Measurements from ENCODE around the gene CEP89.
"Not testable (repeated sequence)": the region's sequence is repeated elsewhere in the genome, so short reads cannot be mapped to it uniquely, and the experiment has no call there.

Gene CEP89

DNA sequence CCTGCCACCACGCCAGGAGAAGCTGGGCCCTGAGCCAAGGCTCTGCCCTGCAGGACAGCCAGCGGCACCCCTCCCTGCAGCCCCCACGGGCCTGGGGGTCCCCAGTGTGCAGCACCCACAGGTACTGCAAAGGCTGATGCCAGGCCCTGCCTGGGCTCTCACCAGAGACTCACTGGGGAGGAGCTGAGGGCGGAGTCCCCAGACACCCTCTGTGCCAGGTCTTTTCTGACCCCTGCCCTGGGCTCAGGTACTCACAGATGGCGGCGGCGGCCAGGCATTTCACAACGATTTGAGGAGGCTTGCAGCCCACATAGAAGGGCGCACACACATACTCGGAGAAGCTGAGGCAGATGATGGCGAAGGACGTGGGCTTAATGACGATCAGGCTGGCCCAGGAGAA, 107.9 kb downstream of the CEP89 start:
- no peaks in the 10 kb centered on the region for H3K36me3 ChIP-seq (ENCODE audit: control insufficient read depth, insufficient read depth, low read length)
- no peak for DNase-seq (ENCODE audit: low read depth, low spot score)
- no CpG with 5 or more reads among the region's 13 CpGs for WGBS (ENCODE audit: insufficient coverage, insufficient read length)
- H3K27me3 ChIP-seq (ENCODE audit: control insufficient read depth, insufficient read depth, low read length), result no peaks in the 10 kb centered on the region
- no peaks in the 10 kb centered on the region for H3K9me3 ChIP-seq (ENCODE audit: control insufficient read depth, insufficient read depth, low read length)
- no peak overlapping the region for H3K27ac ChIP-seq (ENCODE audit: low read length)
- H3K4me3 ChIP-seq (ENCODE audit: low read length), result no peak overlapping the region
- no peaks in the 10 kb centered on the region for H3K4me1 ChIP-seq (ENCODE audit: control insufficient read depth, insufficient read depth, low read length)

DNA sequence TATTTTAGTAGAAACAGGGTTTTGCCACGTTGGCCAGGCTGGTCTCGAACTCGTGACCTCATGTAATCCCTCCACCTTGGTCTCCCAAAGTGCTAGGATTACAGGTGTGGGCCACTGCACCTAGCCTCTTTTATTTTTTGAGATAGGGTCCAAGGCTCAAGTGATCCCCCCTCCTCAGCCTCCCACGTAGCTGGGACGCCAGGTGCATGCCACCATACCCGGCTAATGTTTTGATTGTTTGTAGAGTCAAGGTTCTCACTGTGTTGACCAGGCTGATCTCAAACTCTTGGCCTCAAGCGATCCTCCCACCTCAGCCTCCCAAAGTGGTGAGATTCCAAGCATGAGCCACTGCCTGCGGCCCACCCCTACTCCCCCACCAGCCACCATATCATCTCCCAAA, 108.5 kb downstream of the CEP89 start:
- Histone ChIP-seq H3K27ac (ENCODE audit: low read length) (no peak overlapping the region), H3K27me3 (ENCODE audit: control insufficient read depth, insufficient read depth, low read length) (no peaks in the 10 kb centered on the region), H3K36me3 (ENCODE audit: control insufficient read depth, insufficient read depth, low read length) (no peaks in the 10 kb centered on the region), H3K4me1 (ENCODE audit: control insufficient read depth, insufficient read depth, low read length) (no peaks in the 10 kb centered on the region), H3K4me3 (ENCODE audit: low read length) (no peak overlapping the region), H3K9me3 (ENCODE audit: control insufficient read depth, insufficient read depth, low read length) (no peaks in the 10 kb centered on the region)
- no peak for DNase-seq (ENCODE audit: low read depth, low spot score)
- no CpG with 5 or more reads among the region's 8 CpGs for WGBS (ENCODE audit: insufficient coverage, insufficient read length)

DNA sequence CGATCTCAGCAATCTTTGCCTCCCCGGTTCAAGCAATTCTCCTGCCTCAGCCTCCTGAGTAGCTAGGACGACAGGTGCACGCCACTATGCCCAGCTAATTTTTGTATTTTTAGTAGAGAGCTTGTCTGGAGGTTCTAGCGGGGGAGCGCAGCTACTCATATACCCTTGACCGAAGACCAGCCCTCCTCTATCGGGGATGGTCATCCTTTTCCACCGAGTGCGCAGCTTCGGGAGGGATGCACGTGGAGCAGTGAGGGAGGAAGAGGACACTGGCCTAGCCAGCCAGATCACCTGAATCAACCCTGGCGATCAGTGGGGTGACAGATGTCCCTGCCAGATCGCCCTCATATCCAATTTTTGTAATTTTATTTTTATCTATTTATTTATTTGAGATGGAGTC, 109.0 kb downstream of the CEP89 start:
- H3K27ac ChIP-seq (ENCODE audit: low read length), result no peak overlapping the region
- no peaks in the 10 kb centered on the region for H3K4me1 ChIP-seq (ENCODE audit: control insufficient read depth, insufficient read depth, low read length)
- H3K36me3 ChIP-seq (ENCODE audit: control insufficient read depth, insufficient read depth, low read length), result no peaks in the 10 kb centered on the region
- H3K4me3 ChIP-seq (ENCODE audit: low read length), result no peak overlapping the region
- no peak for DNase-seq (ENCODE audit: low read depth, low spot score)
- no peaks in the 10 kb centered on the region for H3K9me3 ChIP-seq (ENCODE audit: control insufficient read depth, insufficient read depth, low read length)
- no peaks in the 10 kb centered on the region for H3K27me3 ChIP-seq (ENCODE audit: control insufficient read depth, insufficient read depth, low read length)
- WGBS (ENCODE audit: insufficient coverage, insufficient read length), result no CpG with 5 or more reads among the region's 14 CpGs

DNA sequence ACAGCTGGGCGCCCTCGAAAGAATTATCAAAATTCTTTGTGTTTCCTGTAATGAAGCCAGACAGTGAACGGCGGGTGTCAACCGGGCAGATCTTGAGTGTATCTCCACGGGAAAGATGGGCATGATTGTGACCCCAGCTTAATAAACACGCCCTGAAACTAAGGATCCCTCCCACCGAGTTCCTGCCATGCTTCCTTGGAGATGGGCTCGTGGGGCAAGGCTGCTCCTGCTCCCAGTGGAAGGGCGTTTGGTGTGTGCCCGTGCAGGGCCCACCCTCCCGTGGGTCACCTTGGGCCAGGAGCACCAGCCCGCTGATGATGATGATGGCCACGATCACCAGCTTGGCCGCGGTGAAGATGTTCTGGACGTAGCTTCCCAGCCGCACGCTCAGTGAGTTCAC, 109.6 kb downstream of the CEP89 start:
- Histone ChIP-seq H3K4me1 (ENCODE audit: control insufficient read depth, insufficient read depth, low read length) (no peaks in the 10 kb centered on the region), H3K27me3 (ENCODE audit: control insufficient read depth, insufficient read depth, low read length) (no peaks in the 10 kb centered on the region), H3K36me3 (ENCODE audit: control insufficient read depth, insufficient read depth, low read length) (no peaks in the 10 kb centered on the region), H3K4me3 (ENCODE audit: low read length) (no peak overlapping the region), H3K9me3 (ENCODE audit: control insufficient read depth, insufficient read depth, low read length) (no peaks in the 10 kb centered on the region), H3K27ac (ENCODE audit: low read length) (no peak overlapping the region)
- no peak for DNase-seq (ENCODE audit: low read depth, low spot score)
- no CpG with 5 or more reads among the region's 19 CpGs for whole genome bisulfite sequencing (ENCODE audit: insufficient coverage, insufficient read length)

DNA sequence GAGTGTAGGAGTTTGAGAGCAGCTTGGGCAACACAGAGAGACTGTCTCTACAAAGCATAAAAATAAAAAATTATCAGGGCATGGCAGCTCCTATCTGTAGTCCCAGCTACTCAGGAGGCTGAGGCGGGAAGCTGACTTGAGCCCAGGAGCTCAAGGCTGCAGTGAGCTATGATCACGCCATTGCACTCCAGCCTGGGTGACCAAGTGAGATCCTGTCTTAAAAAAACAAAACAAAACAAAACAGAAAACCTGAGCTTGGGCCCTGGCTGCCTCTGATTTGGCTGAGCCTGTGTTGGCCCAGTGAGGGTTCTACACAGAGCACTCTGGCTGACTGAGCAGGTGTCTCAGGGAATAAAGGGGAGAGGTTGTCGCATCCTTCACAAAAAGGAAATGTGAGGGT, 110.2 kb downstream of the CEP89 start:
- no peaks in the 10 kb centered on the region for H3K36me3 ChIP-seq (ENCODE audit: control insufficient read depth, insufficient read depth, low read length)
- no peaks in the 10 kb centered on the region for H3K27me3 ChIP-seq (ENCODE audit: control insufficient read depth, insufficient read depth, low read length)
- no peak for DNase-seq (ENCODE audit: low read depth, low spot score)
- no peak overlapping the region for H3K4me3 ChIP-seq (ENCODE audit: low read length)
- no peaks in the 10 kb centered on the region for H3K4me1 ChIP-seq (ENCODE audit: control insufficient read depth, insufficient read depth, low read length)
- no peaks in the 10 kb centered on the region for H3K9me3 ChIP-seq (ENCODE audit: control insufficient read depth, insufficient read depth, low read length)
- no peak overlapping the region for H3K27ac ChIP-seq (ENCODE audit: low read length)
- WGBS (ENCODE audit: insufficient coverage, insufficient read length), result no CpG with 5 or more reads among the region's 3 CpGs

DNA sequence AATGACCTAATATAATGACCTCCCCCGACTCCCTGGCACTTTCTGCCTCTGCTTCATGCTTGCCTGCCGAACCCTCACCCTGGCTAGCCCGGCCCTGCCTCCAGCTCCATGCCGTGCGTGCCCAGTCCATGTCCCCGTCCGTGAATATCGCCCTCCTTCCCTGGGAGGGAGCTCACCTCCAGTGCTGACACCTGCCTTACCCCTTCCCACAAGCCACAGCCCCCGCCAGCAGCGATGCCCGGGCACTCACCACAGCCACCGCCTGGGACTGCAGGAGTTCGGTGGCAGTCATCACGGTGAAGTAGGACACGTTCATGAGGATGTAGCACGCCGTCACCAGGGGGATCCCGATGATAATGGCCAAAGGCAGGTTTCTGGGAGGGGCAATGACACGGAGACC, 112.2 kb downstream of the CEP89 start:
- WGBS (ENCODE audit: insufficient coverage, insufficient read length), result no CpG with 5 or more reads among the region's 19 CpGs
- no peaks in the 10 kb centered on the region for H3K36me3 ChIP-seq (ENCODE audit: control insufficient read depth, insufficient read depth, low read length)
- H3K27ac ChIP-seq (ENCODE audit: low read length), result no peak overlapping the region
- H3K4me1 ChIP-seq (ENCODE audit: control insufficient read depth, insufficient read depth, low read length), result no peaks in the 10 kb centered on the region
- no peak overlapping the region for H3K4me3 ChIP-seq (ENCODE audit: low read length)
- no peak for DNase-seq (ENCODE audit: low read depth, low spot score)
- H3K27me3 ChIP-seq (ENCODE audit: control insufficient read depth, insufficient read depth, low read length), result no peaks in the 10 kb centered on the region
- H3K9me3 ChIP-seq (ENCODE audit: control insufficient read depth, insufficient read depth, low read length), result no peaks in the 10 kb centered on the region

DNA sequence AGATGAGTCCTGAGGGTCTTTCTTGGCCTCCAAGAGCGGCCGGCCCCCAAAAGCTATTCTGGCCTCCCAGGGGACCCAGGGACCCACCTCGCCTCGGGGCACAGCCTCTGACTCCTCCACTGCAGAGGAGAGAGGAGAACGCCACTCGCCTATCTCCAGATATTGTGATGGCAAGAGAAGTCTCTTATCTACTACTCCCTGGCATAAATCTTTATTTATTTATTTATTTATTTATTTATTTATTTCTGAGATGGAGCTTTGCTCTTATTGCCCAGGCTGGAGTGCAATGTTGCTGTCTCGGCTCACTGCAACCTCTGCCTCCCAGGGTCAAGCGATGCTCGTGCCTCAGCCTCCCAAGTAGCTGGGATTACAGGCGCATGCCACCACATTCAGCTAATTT, 113.2 kb downstream of the CEP89 start:
- no peak for DNase-seq (ENCODE audit: low read depth, low spot score)
- H3K4me1 ChIP-seq (ENCODE audit: control insufficient read depth, insufficient read depth, low read length), result no peaks in the 10 kb centered on the region
- H3K36me3 ChIP-seq (ENCODE audit: control insufficient read depth, insufficient read depth, low read length), result no peaks in the 10 kb centered on the region
- no peaks in the 10 kb centered on the region for H3K9me3 ChIP-seq (ENCODE audit: control insufficient read depth, insufficient read depth, low read length)
- H3K27me3 ChIP-seq (ENCODE audit: control insufficient read depth, insufficient read depth, low read length), result no peaks in the 10 kb centered on the region
- no peak overlapping the region for H3K27ac ChIP-seq (ENCODE audit: low read length)
- no CpG with 5 or more reads among the region's 10 CpGs for WGBS (ENCODE audit: insufficient coverage, insufficient read length)
- H3K4me3 ChIP-seq (ENCODE audit: low read length), result no peak overlapping the region

DNA sequence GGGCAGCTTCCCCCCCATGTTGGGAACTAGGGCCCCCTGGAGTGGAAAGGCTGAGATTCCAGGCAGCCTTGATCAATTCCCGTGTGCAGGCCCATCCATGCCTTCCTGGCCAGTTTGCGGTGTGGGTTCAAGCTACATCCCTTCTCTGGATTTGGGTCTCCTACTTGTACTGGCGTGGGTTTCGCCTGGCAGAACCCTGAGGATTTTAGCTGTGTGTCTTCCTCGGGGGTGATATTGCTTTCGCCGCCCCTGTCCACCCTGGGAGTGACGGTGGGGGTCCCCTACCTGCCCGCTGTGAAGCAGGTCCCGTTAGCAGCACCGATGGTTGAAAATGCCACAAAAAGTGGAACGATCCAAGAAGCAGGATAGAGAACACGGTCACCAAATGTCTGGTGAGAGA, 113.6 kb downstream of the CEP89 start:
- no CpG with 5 or more reads among the region's 13 CpGs for WGBS (ENCODE audit: insufficient coverage, insufficient read length)
- DNase-seq (ENCODE audit: low read depth, low spot score), result no peak
- Histone ChIP-seq H3K4me1 (ENCODE audit: control insufficient read depth, insufficient read depth, low read length) (no peaks in the 10 kb centered on the region), H3K4me3 (ENCODE audit: low read length) (no peak overlapping the region), H3K36me3 (ENCODE audit: control insufficient read depth, insufficient read depth, low read length) (no peaks in the 10 kb centered on the region), H3K27ac (ENCODE audit: low read length) (no peak overlapping the region), H3K9me3 (ENCODE audit: control insufficient read depth, insufficient read depth, low read length) (no peaks in the 10 kb centered on the region), H3K27me3 (ENCODE audit: control insufficient read depth, insufficient read depth, low read length) (no peaks in the 10 kb centered on the region)

DNA sequence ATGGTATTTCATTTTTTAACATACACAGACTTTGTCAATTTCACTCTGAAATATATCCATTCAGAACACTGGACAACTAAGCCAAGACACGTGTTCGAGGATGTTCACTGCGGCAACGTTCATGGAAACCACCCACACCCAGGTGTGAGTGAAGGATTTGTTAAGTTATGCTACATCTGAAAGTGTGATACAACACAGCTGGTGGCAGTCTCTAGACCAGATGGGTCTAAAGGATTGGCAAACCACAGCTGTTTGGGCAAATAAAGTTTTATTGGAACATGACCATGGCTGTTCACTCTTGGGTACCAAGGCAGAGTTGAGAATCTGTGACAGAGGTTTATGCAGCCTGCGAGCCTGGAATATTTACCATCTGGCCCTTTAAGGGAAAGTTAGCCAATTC, 114.2 kb downstream of the CEP89 start:
- H3K27ac ChIP-seq (ENCODE audit: low read length), result no peak overlapping the region
- H3K27me3 ChIP-seq (ENCODE audit: control insufficient read depth, insufficient read depth, low read length), result no peaks in the 10 kb centered on the region
- no peaks in the 10 kb centered on the region for H3K36me3 ChIP-seq (ENCODE audit: control insufficient read depth, insufficient read depth, low read length)
- no peaks in the 10 kb centered on the region for H3K9me3 ChIP-seq (ENCODE audit: control insufficient read depth, insufficient read depth, low read length)
- no peaks in the 10 kb centered on the region for H3K4me1 ChIP-seq (ENCODE audit: control insufficient read depth, insufficient read depth, low read length)
- no CpG with 5 or more reads among the region's 5 CpGs for WGBS (ENCODE audit: insufficient coverage, insufficient read length)
- DNase-seq (ENCODE audit: low read depth, low spot score), result no peak
- no peak overlapping the region for H3K4me3 ChIP-seq (ENCODE audit: low read length)

DNA sequence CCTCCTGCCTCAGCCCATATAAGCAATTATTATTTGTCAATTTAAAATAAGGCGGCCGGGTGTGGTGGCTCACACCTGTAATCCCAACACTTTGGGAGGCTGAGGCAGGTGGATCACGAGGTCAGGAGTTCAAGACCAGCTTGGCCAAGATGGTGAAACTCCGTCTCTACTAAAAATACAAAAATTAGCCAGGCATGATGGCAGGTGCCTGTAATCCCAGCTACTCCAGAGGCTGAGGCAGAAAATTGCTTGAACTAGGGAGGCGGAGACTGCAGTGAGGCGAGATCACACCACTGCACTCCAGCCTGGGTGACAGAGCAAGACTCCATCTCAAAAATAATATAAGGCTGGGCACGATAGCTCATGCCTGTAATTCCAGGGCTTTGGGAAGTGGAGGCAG, 114.9 kb downstream of the CEP89 start:
- H3K36me3 ChIP-seq (ENCODE audit: control insufficient read depth, insufficient read depth, low read length); H3K27ac ChIP-seq (ENCODE audit: low read length): not testable (repeated sequence)
- no CpG with 5 or more reads among the region's 7 CpGs for WGBS (ENCODE audit: insufficient coverage, insufficient read length)

DNA sequence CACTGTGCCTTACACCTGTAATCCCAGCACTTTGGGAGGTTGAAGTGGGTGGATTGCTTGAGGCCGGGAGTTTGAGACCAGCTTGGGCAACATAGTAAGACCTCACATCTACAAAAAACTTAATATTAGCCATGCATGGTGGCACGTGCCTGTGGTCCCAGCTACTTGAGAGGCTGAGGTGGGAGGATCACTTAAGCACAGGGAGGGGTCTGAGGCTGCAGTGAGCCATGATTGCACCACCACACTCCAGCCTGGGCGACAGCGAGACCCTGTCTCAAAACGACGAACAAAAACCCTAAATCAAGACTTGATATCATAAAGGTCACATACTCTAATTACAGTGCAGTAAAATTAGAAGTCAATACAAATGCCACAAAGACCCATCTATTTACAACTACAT, 119.5 kb downstream of the CEP89 start:
- H3K4me1 ChIP-seq (ENCODE audit: control insufficient read depth, insufficient read depth, low read length), result no peaks in the 10 kb centered on the region
- H3K36me3 ChIP-seq (ENCODE audit: control insufficient read depth, insufficient read depth, low read length), result no peaks in the 10 kb centered on the region
- H3K27ac ChIP-seq (ENCODE audit: low read length), result no peak overlapping the region
- no peaks in the 10 kb centered on the region for H3K27me3 ChIP-seq (ENCODE audit: control insufficient read depth, insufficient read depth, low read length)
- H3K4me3 ChIP-seq (ENCODE audit: low read length), result no peak overlapping the region
- WGBS (ENCODE audit: insufficient coverage, insufficient read length), result no CpG with 5 or more reads among the region's 6 CpGs
- DNase-seq (ENCODE audit: low read depth, low spot score), result no peak
- H3K9me3 ChIP-seq (ENCODE audit: control insufficient read depth, insufficient read depth, low read length), result no peaks in the 10 kb centered on the region

More for the DNA sequence above, 114.9 kb downstream of the CEP89 start:
- H3K4me3 ChIP-seq (ENCODE audit: low read length); H3K27me3 ChIP-seq (ENCODE audit: control insufficient read depth, insufficient read depth, low read length); H3K4me1 ChIP-seq (ENCODE audit: control insufficient read depth, insufficient read depth, low read length); DNase-seq (ENCODE audit: low read depth, low spot score); H3K9me3 ChIP-seq (ENCODE audit: control insufficient read depth, insufficient read depth, low read length): not testable (repeated sequence)
